ENCODE results near the gene CYP2C9. TPM values are rescaled to one million over a fixed set of nuclear protein-coding genes. Genes with fewer than 3 reads are reported as not detected.
A peak's percentile ranks its signal among the peaks of the same experiment; 100 is the strongest.
"Not testable (repeated sequence)": the region's sequence is repeated elsewhere in the genome, so short reads cannot be mapped to it uniquely, and the experiment has no call there.

Gene CYP2C9
- not detected for total RNA-seq

DNA sequence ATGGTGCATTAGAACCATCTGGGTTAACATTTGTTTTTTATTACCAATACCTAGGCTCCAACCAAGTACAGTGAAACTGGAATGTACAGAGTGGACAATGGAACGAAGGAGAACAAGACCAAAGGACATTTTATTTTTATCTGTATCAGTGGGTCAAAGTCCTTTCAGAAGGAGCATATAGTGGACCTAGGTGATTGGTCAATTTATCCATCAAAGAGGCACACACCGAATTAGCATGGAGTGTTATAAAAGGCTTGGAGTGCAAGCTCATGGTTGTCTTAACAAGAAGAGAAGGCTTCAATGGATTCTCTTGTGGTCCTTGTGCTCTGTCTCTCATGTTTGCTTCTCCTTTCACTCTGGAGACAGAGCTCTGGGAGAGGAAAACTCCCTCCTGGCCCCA, at the start of gene CYP2C9:
Gene CYP2C9 (plus strand): TSS at position 276 of the 400 bp plus-strand sequence. CDS start 25 bp downstream, at position 301.
- no peak for DNase-seq (ENCODE audit: low read depth in 2 of 3, low spot score in 2 of 3)

DNA sequence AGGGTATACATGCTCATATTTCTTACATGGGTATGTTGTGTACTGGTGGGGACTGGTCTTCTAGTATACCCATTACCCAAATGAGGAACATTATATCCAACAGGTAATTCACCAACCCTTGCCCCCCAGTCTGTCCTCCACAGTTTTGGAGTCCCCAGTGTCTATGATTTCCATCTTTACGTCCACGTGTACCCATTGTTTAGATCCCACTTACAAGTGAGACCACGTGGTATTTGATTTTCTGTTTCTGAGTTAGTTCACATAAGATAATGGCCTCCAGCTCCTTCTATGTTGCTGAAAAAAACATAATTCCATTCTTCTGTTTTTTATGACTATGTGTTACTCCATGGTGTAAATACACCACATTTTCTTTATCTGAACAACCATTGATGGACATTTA, 49.3 kb upstream of the CYP2C9 start:
- DNase-seq (ENCODE audit: low read depth in 2 of 3, low spot score in 2 of 3) = no peak

- no peak for DNase-seq (ENCODE audit: low read depth in 2 of 3, low spot score in 2 of 3)
Observed at GRCh38 chr10:94890264-94891022, 48.0 kb upstream of the CYP2C9 start.

DNA sequence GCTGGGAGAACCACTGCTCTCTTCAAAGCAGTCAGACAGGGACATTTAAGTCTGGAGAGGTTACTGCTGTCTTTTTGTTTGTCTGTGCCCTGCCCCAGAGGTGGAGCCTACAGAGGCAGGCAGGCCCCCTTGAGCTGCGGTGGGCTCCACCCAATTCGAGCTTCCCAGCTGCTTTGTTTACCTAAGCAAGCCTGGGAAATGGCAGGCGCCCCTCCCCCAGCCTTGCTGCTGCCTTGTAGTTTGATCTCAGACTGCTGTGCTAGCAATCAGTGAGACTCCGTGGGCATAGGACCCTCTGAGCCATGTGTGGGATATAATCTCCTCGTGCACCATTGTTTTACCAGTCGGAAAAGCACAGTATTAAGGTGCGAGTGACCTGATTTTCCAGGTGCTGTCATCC, 40.0 kb upstream of the CYP2C9 start:
- not testable (repeated sequence) for DNase-seq (ENCODE audit: low read depth in 2 of 3, low spot score in 2 of 3)

- DNase-seq (ENCODE audit: low read depth in 2 of 3, low spot score in 2 of 3) = no peak
Observed at GRCh38 chr10:94902080-94902479, 36.4 kb upstream of the CYP2C9 start.

DNA sequence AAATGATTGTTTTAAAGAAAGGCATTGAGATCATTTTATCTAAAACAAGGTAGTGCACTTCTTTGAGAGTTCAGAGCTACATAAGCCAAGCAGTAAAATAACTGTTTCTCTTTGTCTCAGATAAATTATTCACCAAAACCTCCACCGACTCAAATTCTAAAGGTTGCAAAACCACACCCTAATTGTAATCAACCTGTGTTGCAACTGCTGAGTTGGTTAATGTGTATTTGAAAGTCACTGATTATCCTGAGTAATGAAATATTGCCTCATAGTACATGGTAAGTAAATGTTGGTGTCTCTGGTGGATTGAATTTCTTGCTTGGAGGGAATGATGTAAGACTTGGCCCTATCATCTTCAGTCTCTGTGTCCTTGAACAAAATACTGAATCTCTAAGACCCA, 35.9 kb upstream of the CYP2C9 start:
- DNase-seq (ENCODE audit: low read depth in 2 of 3, low spot score in 2 of 3) = no peak

DNA sequence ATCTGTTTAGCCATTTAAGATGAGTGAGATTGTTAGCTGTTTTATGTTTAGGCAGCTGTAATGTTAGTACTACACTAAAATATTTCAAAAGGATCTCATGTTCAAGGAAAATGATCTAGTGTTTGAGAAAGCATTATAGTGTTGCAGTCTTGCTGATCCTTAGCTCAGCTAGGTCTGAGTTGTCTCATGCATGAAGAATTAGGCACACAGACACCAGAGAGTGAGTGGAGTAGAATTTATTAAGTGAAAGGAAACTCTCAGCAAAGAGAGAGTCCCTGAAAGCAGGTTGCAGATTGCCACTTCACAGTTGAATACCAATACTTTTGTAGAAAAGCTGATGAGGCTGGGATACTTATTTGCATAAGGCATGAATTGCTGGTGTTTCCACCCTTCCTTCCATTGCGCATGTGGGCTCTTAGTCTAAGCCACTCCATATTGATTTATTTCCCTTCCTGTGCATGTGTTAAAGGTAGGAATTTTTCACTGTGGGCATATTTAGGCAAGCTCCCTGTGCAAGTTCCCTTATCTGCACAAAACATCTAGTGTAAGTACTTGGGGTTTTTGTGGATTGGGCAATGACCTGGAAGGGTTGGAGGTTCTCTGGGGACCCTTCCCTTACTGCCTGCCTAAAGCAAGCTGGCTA, 33.8 kb upstream of the CYP2C9 start:
- DNase-seq (ENCODE audit: low read depth in 2 of 3, low spot score in 2 of 3) = not testable (repeated sequence)

DNA sequence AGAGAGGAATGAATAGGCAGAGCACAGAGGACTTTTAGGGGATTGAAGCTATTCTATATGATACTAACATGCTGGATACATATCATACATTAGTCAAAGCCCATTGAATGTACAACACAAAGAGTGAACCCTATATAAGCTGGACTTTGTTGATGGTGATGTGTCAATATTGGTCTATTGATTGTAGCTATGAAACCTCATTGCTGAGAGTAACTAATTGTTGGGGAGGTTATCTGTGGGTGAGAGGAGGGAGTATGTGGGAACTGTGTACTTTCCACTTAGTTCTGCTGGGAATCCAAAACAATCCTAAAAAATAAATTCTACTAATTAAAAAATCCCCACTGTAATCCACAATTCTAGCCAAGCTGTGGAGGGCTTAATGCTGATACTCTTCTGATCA, 22.0 kb upstream of the CYP2C9 start:
- DNase-seq (ENCODE audit: low read depth in 2 of 3, low spot score in 2 of 3) = no peak

- no peak for DNase-seq (ENCODE audit: low read depth in 2 of 3, low spot score in 2 of 3)
Observed at GRCh38 chr10:94936721-94937120, 1.7 kb upstream of the CYP2C9 start.

DNA sequence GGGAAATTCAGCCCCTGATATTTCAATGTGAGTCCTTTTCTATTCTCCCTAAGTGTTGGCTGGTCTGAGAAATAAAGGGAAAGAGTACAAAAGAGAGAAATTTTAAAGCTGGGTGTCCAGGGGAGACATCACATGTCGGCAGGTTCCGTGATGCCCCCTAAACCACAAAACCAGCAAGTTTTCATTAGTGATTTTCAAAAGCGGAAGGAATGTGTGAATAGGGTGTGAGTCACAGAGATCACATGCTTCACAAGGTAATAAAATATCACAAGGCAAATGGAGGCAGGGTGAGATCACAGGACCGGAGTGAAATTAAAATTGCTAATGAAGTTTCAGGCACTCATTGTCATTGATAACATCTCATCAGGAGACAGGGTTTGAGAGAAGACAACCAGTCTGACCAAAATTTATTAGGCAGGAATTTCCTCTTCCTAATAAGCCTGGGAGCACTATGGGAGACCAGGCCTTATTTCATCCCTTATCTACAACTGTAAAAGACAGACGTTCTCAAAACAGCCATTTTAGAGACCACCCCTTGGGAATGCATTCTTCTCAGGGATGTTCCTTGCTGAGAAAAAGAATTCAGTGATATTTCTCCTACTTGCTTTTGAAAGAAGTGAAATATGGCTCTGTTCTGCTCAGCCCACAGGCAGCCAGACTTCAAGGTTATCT, 5.1 kb downstream of the CYP2C9 start:
- DNase-seq (ENCODE audit: low read depth in 2 of 3, low spot score in 2 of 3) = peak in 1 of 3 donors; percentile 4

DNA sequence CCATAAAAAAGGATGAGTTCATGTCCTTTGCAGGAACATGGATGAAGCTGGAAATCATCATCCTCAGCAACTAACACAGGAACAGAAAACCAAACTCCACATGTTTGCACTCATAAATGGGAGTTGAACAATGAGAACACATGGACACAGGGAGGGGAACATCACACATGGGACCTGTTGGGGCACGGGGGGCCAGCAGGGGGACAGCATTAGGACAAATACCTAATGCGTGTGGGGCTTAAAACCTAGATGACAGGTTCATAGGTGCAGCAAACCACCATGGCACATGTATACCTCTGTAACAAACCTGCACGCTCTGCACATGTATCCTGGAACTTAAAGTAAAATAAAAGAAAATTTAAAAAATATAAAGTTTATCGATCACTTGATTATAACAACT, 7.7 kb downstream of the CYP2C9 start:
- not testable (repeated sequence) for DNase-seq (ENCODE audit: low read depth in 2 of 3, low spot score in 2 of 3)

- peak in 2 of 3 donors; percentile 18 to 47 for DNase-seq (ENCODE audit: low read depth in 2 of 3, low spot score in 2 of 3)
Observed at GRCh38 chr10:94963901-94964300, 25.4 kb downstream of the CYP2C9 start.

DNA sequence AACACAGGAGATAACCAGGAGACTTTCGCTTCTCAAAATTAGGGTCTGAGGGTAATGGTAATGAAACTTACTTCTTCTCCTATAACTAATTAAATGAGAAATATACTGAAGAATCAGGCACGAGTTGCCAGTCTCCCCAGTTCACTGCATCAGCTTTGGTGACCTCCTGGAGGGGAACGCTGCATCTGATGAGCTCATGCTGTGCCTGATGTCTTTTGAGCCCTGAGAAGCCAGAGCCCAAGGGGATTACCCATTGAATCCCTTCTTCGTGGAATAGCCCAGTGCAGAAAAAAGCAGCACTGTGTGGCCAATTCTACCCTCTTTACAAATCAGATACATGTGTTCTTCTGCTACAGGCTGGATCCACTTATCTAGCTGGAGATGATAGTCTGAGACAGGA, 45.1 kb downstream of the CYP2C9 start:
- DNase-seq (ENCODE audit: low read depth in 2 of 3, low spot score in 2 of 3) = no peak

- no peak for DNase-seq (ENCODE audit: low read depth in 2 of 3, low spot score in 2 of 3)
Observed at GRCh38 chr10:94989192-94989591, 50.7 kb downstream of the CYP2C9 start.

DNA sequence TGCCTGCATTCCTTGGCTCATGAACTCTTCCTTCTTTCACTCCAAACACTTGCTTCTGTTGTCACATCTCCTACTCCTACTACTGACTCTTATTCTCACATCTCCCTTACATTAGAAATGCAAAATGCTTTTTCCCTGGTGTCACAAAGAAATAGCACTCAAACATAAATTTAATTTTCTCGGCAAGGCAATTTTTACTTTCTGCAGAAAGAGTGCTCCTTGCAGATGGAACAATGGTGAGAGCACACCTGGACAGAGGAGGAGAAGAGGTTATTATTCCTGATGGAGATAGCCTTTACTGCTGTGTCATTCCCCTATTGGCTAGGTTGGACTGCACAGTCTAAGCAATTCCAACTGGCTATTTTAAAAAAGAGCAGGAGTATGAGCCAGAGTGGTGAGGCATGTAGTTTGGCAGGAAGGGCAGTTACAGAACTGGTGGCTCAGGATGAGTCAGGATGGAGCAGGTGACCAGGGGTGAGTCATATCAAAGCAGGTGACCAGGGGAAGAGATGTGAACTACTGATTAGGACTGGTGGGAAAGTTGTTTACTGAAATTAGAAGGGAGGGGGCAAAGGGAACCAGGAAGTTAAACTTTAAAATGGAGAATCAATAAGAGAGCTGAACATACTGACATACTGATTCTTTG, 52.9 kb downstream of the CYP2C9 start:
- DNase-seq (ENCODE audit: low read depth in 2 of 3, low spot score in 2 of 3) = peak in 1 of 3 donors; percentile 5

DNA sequence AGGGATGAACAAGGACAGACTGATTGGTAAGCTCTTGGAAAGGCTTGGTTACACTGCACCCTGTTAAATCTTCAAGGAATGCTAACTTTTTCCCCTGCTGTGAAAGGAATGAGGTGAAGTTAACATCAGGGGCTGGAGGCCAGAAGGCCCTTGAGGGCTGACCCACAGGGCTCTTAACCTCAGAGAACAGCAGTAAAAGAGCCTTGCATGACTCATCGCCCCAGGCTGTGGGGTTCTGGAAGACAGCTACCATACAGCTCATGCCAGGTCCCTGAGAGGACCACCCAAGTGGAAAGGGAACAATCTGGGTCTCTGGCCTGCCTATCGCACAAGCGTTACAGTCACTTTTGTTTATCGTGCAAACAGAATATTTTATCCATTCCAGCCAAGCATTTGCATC, 54.4 kb downstream of the CYP2C9 start:
- no peak for DNase-seq (ENCODE audit: low read depth in 2 of 3, low spot score in 2 of 3)

DNA sequence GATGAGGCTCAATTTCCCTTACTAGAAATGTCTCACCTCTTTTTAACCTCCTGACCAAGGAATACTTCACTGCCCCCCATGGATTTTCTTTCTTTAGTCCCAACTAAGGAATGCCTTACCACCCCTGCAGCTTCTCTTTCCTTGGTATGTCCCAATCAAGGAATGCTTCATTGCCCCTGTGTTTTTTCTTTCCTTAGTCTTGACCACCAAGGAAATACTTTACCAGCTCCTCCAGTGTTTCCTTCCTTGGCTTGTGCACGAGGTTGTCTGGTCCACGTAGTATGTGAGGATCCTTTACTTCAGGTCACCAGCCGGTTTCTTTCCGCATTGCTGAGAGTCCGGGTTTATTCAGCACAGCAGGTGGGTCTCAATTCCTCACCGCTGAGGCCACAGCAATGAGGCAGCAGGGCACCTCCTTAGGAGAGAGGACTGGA, 59.3 kb downstream of the CYP2C9 start:
- no peak for DNase-seq (ENCODE audit: low read depth in 2 of 3, low spot score in 2 of 3)

DNA sequence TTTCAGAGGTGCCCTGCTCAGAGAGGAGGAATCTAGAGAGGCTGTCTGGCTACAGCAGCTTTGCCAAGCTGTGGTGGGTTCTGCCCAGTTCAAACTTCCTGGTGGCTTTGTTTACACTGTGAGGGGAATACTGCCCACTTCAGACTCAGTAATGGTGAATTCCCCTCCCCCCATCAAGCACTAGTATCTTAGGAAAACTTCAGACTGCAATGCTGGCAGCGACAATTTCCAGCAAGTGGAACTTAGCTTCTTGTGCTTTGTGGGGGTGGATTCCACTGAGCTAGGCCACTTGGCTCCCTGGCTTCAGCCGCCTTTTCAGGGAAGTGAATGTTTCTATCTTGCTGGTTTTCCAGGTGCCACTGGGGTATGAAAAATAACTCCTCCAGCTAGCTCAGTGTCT, 88.0 kb downstream of the CYP2C9 start:
- DNase-seq (ENCODE audit: low read depth in 2 of 3, low spot score in 2 of 3) = no peak

- DNase-seq (ENCODE audit: low read depth in 2 of 3, low spot score in 2 of 3) = no peak
Observed at GRCh38 chr10:95031656-95032055, 93.2 kb downstream of the CYP2C9 start.

- DNase-seq (ENCODE audit: low read depth in 2 of 3, low spot score in 2 of 3) = no peak
Observed at GRCh38 chr10:95034401-95034800, 95.9 kb downstream of the CYP2C9 start.
